WI38 (cell line): Measurements from ENCODE around the gene SERPINB3.

Source experiments
- H3K4me3 ChIP-seq: 2 replicates; pipeline ENCODE4 v1.5.1; 2011; ENCODE audit warnings: low read depth, mild to moderate bottlenecking, control low read depth, low read length
- CTCF ChIP-seq: IDR thresholded peaks from 2 replicates; pipeline ENCODE4 v1.5.1; 2012; ENCODE audit warnings: low read depth, mild to moderate bottlenecking, control low read depth, low read length

The SERPINB3 gene

GRCh38 chr18:63637703-63638102 is 24.0 kb downstream of the SERPINB3 start:
- H3K4me3 ChIP-seq, result no peak overlapping the region
- TF ChIP-seq CTCF, result no peak

- no peak overlapping the region for H3K4me3 ChIP-seq
- TF ChIP-seq CTCF, result no peak
Measured at GRCh38 chr18:63627819-63628218, 33.9 kb downstream of the SERPINB3 start.

- TF ChIP-seq CTCF, result no peak
- H3K4me3 ChIP-seq, result no peak overlapping the region
Measured at GRCh38 chr18:63626431-63626830, 35.3 kb downstream of the SERPINB3 start.

GRCh38 chr18:63624863-63625262 is 36.8 kb downstream of the SERPINB3 start:
- TF ChIP-seq CTCF, result no peak
- H3K4me3 ChIP-seq, result no peak overlapping the region

DNA sequence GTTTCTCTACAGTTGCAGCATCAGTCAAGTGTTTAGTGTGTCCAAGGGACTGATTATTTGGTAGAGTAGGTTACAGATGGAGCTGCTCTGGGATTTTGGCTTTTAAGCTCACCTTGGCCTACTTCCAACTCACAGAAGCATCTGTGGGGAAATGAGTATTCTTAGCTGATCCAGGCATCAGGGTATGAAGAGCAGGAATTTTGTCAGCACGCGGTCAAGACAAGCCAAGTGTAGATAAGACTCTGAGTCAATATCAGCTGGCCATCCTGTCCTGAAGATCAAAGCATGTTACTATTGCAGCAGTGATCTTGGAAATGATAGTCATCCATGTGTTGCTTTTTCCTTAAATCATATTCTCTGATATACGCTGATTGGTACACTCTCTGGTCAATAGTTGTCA is 42.0 kb downstream of the SERPINB3 start:
- H3K4me3 ChIP-seq, result no peak overlapping the region
- TF ChIP-seq CTCF, result no peak

- H3K4me3 ChIP-seq, result no peak overlapping the region
- no peak for TF ChIP-seq CTCF
Measured at GRCh38 chr18:63617915-63618234, 43.8 kb downstream of the SERPINB3 start.

DNA sequence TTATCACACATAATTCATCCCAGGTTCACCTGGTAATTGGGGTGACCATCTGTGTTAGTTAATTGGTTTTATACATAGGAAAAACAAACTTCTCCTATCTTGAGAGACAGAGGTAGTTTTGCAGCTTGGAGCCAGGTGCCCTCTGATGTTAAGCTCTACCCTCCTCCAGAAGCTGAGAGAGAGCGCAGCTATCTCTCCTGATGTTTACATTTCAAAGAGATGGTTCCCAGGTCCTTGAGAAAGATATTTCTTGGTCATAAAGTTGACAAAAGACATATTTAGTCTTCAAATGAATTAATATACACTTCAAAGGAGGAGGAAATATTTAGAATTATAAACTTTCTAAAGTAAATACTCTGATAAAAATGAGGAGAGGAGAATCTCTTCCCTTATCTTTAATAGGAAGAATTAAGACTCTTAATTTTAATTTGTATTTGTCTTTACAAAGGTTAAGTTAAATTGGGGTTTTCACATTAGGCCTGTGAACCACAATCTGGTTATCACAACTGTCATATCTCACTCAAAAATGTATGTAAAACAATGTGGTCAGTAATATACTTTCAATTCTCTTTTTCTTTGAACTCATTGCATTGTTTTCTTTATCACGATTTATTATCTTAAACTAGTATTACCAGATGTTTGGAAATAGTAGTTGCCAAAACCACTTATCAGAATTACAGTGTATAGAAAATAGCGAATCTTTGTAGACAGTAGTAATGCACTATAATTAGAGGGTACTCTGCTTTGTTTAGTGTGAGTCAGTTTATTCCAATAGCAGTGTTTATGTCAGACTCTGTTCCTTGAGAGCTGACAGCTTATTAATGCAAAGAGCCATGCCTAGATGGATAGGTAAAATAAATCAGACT is 44.4 kb downstream of the SERPINB3 start:
- H3K4me3 ChIP-seq, result no peak overlapping the region
- no peak for TF ChIP-seq CTCF
